Thyroid gland (tissue), 4 donors: ENCODE data around the gene PDE11A. TPM values are rescaled to one million over a fixed set of nuclear protein-coding genes. Genes with fewer than 3 reads are reported as not detected.

Source experiments
- DNase-seq, 2 donors: peaks; one replicate each; pipeline ENCODE4 v3.0.0-alpha.2; 2019
- H3K27ac ChIP-seq, 3 donors: fragments of 200-600 bp; sonication (generic); 1 replicate in 2 of 3; 2 replicates in 1 of 3; pipeline ENCODE4 v1.5.1; 2016 to 2019; ENCODE audit warnings: mild to moderate bottlenecking in 1 of 3, moderate library complexity in 1 of 3
- H3K27me3 ChIP-seq: fragments of 200-600 bp; sonication (generic); one replicate; pipeline ENCODE4 v1.5.1; 2019
- H3K36me3 ChIP-seq, 2 donors: fragments of 200-600 bp; sonication (generic); one replicate each; pipeline ENCODE4 v1.5.1; 2016 to 2019
- H3K4me1 ChIP-seq, 2 donors: fragments of 200-600 bp; sonication (generic); one replicate each; pipeline ENCODE4 v1.5.1; 2017 to 2019
- H3K4me3 ChIP-seq, 3 donors: fragments of 200-600 bp; sonication (generic); replicated peaks in 1 of 3; 1 replicate in 2 of 3; 2 replicates in 1 of 3; pipeline ENCODE4 v1.5.1; 2016; ENCODE audit warnings: mild to moderate bottlenecking in 1 of 3
- H3K9me3 ChIP-seq: fragments of 200-600 bp; sonication (generic); one replicate; pipeline ENCODE4 v1.5.1; 2017
- CTCF ChIP-seq, 6 experiments: fragments of 200-600 bp in 3 of 6; fragments of 450-650 bp in 3 of 6; sonication (generic) in 3 of 6; IDR thresholded peaks; one replicate each; pipeline ENCODE4 v1.5.1; 2016 to 2019; ENCODE audit warnings: antibody characterized with exemption in 6 of 6, mild to moderate bottlenecking in 2 of 6, inconsistent platforms in 1 of 6, moderate library complexity in 1 of 6
- POLR2A ChIP-seq, 2 donors: fragments of 450-650 bp; IDR thresholded peaks; one replicate each; pipeline ENCODE4 v1.6.1; 2017; ENCODE audit warnings: antibody characterized with exemption in 2 of 2, mild to moderate bottlenecking in 2 of 2, moderate library complexity in 1 of 2
- WGBS, 2 donors: methylation state at CpG; one replicate each; pipeline ENCODE4 v1.1.5; 2017; 5-methylcytosine and 5-hydroxymethylcytosine counted together
- intact Hi-C: fragments of 100-400 bp; cut with DNase I; formaldehyde crosslinking; loops from one replicate; pipeline ENCODE4 v1.15.1; 2023
- total RNA-seq, 4 donors: library from RNA; depleted of rRNA; stranded (reverse); fragments of >200 nt; gene quantifications; one replicate each; pipeline ENCODE4 v1.2.3, GENCODE V29; 2016

PDE11A gene
- total RNA-seq, 4 donors from 2014 or later, result 2.2 to 4.0 (median 3.0) TPM

- no peaks in the 10 kb centered on the region for H3K9me3 ChIP-seq
- TF ChIP-seq CTCF (IDR thresholded peaks at IDR 0.05) (no peak), POLR2A (IDR thresholded peaks at IDR 0.05) (no peak)
- no peak overlapping the region for H3K4me3 ChIP-seq
- no peak overlapping the region for H3K27ac ChIP-seq
- no peaks in the 10 kb centered on the region for H3K36me3 ChIP-seq
- no peak for DNase-seq
- 93 to 95% methylated on average over 4 of the region's 4 CpGs for WGBS, 2 donors
- intact Hi-C loops, result no loop called here
- H3K27me3 ChIP-seq, result no peaks in the 10 kb centered on the region
- peaks cover 4 to 11% of the 10 kb centered on the region in 2 donors for H3K4me1 ChIP-seq
These were observed 197.9 kb downstream of the PDE11A start for GRCh38 chr2:177874686-177875085.

- no peaks in the 10 kb centered on the region for H3K27me3 ChIP-seq
- no peak for DNase-seq
- peaks cover 4 to 6% of the 10 kb centered on the region in 2 donors for H3K4me1 ChIP-seq
- 90 to 100% methylated on average over 1 of the region's 1 CpG for WGBS, 2 donors
- intact Hi-C loops, result no loop called here
- no peak overlapping the region for H3K27ac ChIP-seq
- TF ChIP-seq POLR2A (IDR thresholded peaks at IDR 0.05) (no peak), CTCF (IDR thresholded peaks at IDR 0.05) (no peak)
- no peaks in the 10 kb centered on the region for H3K36me3 ChIP-seq
- no peaks in the 10 kb centered on the region for H3K9me3 ChIP-seq
- no peak overlapping the region for H3K4me3 ChIP-seq
These were observed 198.7 kb downstream of the PDE11A start for GRCh38 chr2:177873915-177874314.

GRCh38 chr2:177872286-177872685 is 200.3 kb downstream of the PDE11A start:
- intact Hi-C loops, result no loop called here
- H3K27me3 ChIP-seq, result no peaks in the 10 kb centered on the region
- no peaks in the 10 kb centered on the region for H3K36me3 ChIP-seq
- DNase-seq, result no peak
- H3K9me3 ChIP-seq, result no peaks in the 10 kb centered on the region
- TF ChIP-seq POLR2A (IDR thresholded peaks at IDR 0.05) (no peak), CTCF (IDR thresholded peaks at IDR 0.05) (no peak)
- H3K27ac ChIP-seq, result no peak overlapping the region
- H3K4me1 ChIP-seq, result no peaks in the 10 kb centered on the region
- no peak overlapping the region for H3K4me3 ChIP-seq

DNA sequence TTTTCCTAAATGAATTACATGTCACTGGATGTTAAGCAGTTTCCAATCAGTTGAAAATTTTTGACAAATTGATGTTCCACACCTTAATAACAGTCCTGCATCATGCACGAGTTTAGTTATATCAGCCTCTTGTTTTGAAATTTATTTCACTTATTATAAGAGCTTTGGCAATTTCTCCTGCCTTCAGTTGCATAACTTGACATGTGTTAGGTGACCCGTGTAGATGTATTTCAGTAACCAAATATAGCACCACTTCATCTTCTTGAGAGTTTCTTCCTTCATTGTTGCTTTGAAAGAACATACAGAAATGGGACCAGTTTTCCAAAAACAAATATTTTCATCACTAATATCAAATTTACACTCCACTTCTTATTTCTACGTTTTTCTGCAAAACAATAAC is 202.7 kb downstream of the PDE11A start:
- no peak for TF ChIP-seq POLR2A (IDR thresholded peaks at IDR 0.05)
- TF ChIP-seq CTCF (IDR thresholded peaks at IDR 0.05), result no peak
- no peak for DNase-seq
- Histone ChIP-seq H3K27ac (no peak overlapping the region), H3K36me3 (no peaks in the 10 kb centered on the region), H3K4me1 (no peaks in the 10 kb centered on the region), H3K4me3 (no peak overlapping the region), H3K27me3 (no peaks in the 10 kb centered on the region), H3K9me3 (no peaks in the 10 kb centered on the region)
- 71 to 78% methylated on average over 3 of the region's 3 CpGs for WGBS, 2 donors
- intact Hi-C loops, result no loop called here

DNA sequence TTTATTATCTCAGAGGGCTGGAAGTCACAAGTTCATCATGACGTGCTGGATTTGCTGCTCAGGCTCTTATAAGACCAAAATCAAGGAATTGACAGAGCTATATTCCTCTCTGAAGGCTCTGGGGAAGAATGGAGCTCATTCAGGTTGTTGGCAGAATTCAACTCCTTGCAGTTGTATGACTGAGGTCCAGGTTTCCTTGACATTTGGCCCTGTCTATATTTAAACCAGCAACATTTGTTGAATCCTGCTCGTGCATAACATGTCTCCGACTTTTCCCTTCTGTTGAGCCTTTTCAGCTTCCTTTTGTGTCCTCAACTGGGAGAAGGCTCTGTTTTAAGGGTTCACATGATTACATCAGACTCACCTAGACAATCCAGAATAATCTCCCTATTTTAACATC is 203.4 kb downstream of the PDE11A start:
- Histone ChIP-seq H3K4me3 (no peak overlapping the region), H3K4me1 (no peaks in the 10 kb centered on the region), H3K27ac (no peak overlapping the region), H3K36me3 (no peaks in the 10 kb centered on the region), H3K9me3 (no peaks in the 10 kb centered on the region), H3K27me3 (no peaks in the 10 kb centered on the region)
- TF ChIP-seq CTCF (IDR thresholded peaks at IDR 0.05), result no peak
- no peak for TF ChIP-seq POLR2A (IDR thresholded peaks at IDR 0.05)
- intact Hi-C loops, result no loop called here
- WGBS, 2 donors, result 73 to 75% methylated on average over 3 of the region's 3 CpGs
- no peak for DNase-seq
